Measurements from ENCODE around the gene LRIG1.

The LRIG1 gene

GRCh38 chr3:66486646-66487045 is 14.2 kb downstream of the LRIG1 start:
- peaks cover 73% of the 10 kb centered on the region for H3K4me1 ChIP-seq (ENCODE audit: insufficient read depth, low read length)
- no peak for DNase-seq
- no peak overlapping the region for H3K4me2 ChIP-seq (ENCODE audit: insufficient read depth, low read length)
- no peaks in the 10 kb centered on the region for H3K27me3 ChIP-seq (ENCODE audit: insufficient read depth, low read length, poor library complexity)
- no peaks in the 10 kb centered on the region for H4K20me1 ChIP-seq (ENCODE audit: insufficient read depth, low read length)
- no peak for ATAC-seq (ENCODE audit: insufficient read depth, low read depth)
- H3K9me3 ChIP-seq (ENCODE audit: insufficient read depth, low read length, severe bottlenecking): no peaks in the 10 kb centered on the region
- no peak overlapping the region for H2AFZ ChIP-seq (ENCODE audit: low read depth, low read length)
- no peak overlapping the region for H3K9ac ChIP-seq (ENCODE audit: low read depth, low read length)
- H3K4me3 ChIP-seq (ENCODE audit: low read depth in 1 of 2, low read length in 2 of 2): no peak overlapping the region
- peaks cover 43% of the 10 kb centered on the region for H3K79me2 ChIP-seq (ENCODE audit: insufficient read depth, low read length)
- no peaks in the 10 kb centered on the region for H3K36me3 ChIP-seq (ENCODE audit: insufficient read depth, low read length)
- H3K27ac ChIP-seq (ENCODE audit: low read length): no peak overlapping the region
- TF ChIP-seq EZH2 (IDR thresholded peaks at IDR 0.05; ENCODE audit: borderline replicate concordance, low read depth, low read length, severe bottlenecking) (no peak), CTCF (IDR thresholded peaks at IDR 0.05; ENCODE audit: borderline replicate concordance, extremely low read depth, low read length, poor library complexity, severe bottlenecking) (no peak)

DNA sequence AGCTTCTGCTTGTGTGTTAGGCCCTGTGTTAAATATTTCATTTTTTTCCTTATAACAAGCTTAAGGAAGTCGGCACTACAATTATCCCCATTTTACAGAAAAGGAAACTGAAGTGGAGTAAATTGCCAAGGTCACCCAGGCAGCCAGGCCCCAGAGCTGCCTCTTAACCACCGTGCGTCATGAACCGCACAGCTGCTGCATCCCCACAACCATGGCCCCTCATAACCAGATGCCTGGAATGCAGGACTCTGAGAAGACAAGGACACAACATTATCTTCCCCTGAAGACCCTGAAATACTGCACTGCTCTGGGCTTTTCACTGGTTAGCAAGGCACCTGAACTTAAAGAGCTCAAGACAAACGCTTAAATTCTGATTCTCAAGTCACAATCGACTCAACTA is 14.6 kb downstream of the LRIG1 start:
- no peak overlapping the region for H2AFZ ChIP-seq (ENCODE audit: low read depth, low read length)
- no peaks in the 10 kb centered on the region for H3K36me3 ChIP-seq (ENCODE audit: insufficient read depth, low read length)
- no peak overlapping the region for H3K4me3 ChIP-seq (ENCODE audit: low read depth in 1 of 2, low read length in 2 of 2)
- peaks cover 47% of the 10 kb centered on the region for H3K79me2 ChIP-seq (ENCODE audit: insufficient read depth, low read length)
- H3K4me1 ChIP-seq (ENCODE audit: insufficient read depth, low read length): peaks cover 74% of the 10 kb centered on the region
- no peak overlapping the region for H3K27ac ChIP-seq (ENCODE audit: low read length)
- TF ChIP-seq CTCF (IDR thresholded peaks at IDR 0.05; ENCODE audit: borderline replicate concordance, extremely low read depth, low read length, poor library complexity, severe bottlenecking): no peak
- no peak for TF ChIP-seq EZH2 (IDR thresholded peaks at IDR 0.05; ENCODE audit: borderline replicate concordance, low read depth, low read length, severe bottlenecking)
- H3K4me2 ChIP-seq (ENCODE audit: insufficient read depth, low read length): no peak overlapping the region
- no peak overlapping the region for H3K9ac ChIP-seq (ENCODE audit: low read depth, low read length)
- no peaks in the 10 kb centered on the region for H4K20me1 ChIP-seq (ENCODE audit: insufficient read depth, low read length)
- ATAC-seq (ENCODE audit: insufficient read depth, low read depth) (no peak), DNase-seq (no peak)
- H3K27me3 ChIP-seq (ENCODE audit: insufficient read depth, low read length, poor library complexity): no peaks in the 10 kb centered on the region
- no peaks in the 10 kb centered on the region for H3K9me3 ChIP-seq (ENCODE audit: insufficient read depth, low read length, severe bottlenecking)

- no peak for ATAC-seq (ENCODE audit: insufficient read depth, low read depth)
- Histone ChIP-seq H3K27ac (ENCODE audit: low read length) (peak overlapping the region; percentile 39; the same call in 1 of the 2 replicates), H3K27me3 (ENCODE audit: insufficient read depth, low read length, poor library complexity) (no peaks in the 10 kb centered on the region), H3K9me3 (ENCODE audit: insufficient read depth, low read length, severe bottlenecking) (no peaks in the 10 kb centered on the region), H3K36me3 (ENCODE audit: insufficient read depth, low read length) (no peaks in the 10 kb centered on the region), H3K79me2 (ENCODE audit: insufficient read depth, low read length) (peaks cover 51% of the 10 kb centered on the region), H3K4me3 (ENCODE audit: low read depth in 1 of 2, low read length in 2 of 2) (no peak overlapping the region), H2AFZ (ENCODE audit: low read depth, low read length) (no peak overlapping the region), H3K4me2 (ENCODE audit: insufficient read depth, low read length) (no peak overlapping the region), H4K20me1 (ENCODE audit: insufficient read depth, low read length) (no peaks in the 10 kb centered on the region), H3K4me1 (ENCODE audit: insufficient read depth, low read length) (peaks cover 74% of the 10 kb centered on the region), H3K9ac (ENCODE audit: low read depth, low read length) (no peak overlapping the region)
- no peak for DNase-seq
- TF ChIP-seq EZH2 (IDR thresholded peaks at IDR 0.05; ENCODE audit: borderline replicate concordance, low read depth, low read length, severe bottlenecking) (no peak), CTCF (IDR thresholded peaks at IDR 0.05; ENCODE audit: borderline replicate concordance, extremely low read depth, low read length, poor library complexity, severe bottlenecking) (no peak)
These were observed 15.4 kb downstream of the LRIG1 start for GRCh38 chr3:66485291-66485968.
